Fibroblast of skin of right quadriceps (primary cell): Measurements from ENCODE around the gene SBK3.
A peak's percentile ranks its signal among the peaks of the same experiment; 100 is the strongest.
"Not testable (repeated sequence)": the region's sequence is repeated elsewhere in the genome, so short reads cannot be mapped to it uniquely, and the experiment has no call there.

Experiments used
- DNase-seq: peaks from one replicate; pipeline ENCODE4 v3.0.0-alpha.2; 2013

The SBK3 gene

GRCh38 chr19:55516878-55517620 is 28.3 kb downstream of the SBK3 start:
- DNase-seq: peak; percentile 90

GRCh38 chr19:55508120-55508519 is 37.2 kb downstream of the SBK3 start:
- no peak for DNase-seq

- DNase-seq: no peak
These were observed 40.4 kb downstream of the SBK3 start for GRCh38 chr19:55504981-55505380.

GRCh38 chr19:55504252-55504603 is 41.1 kb downstream of the SBK3 start:
- DNase-seq: no peak

GRCh38 chr19:55503502-55504251 is 41.7 kb downstream of the SBK3 start:
- DNase-seq: peak; percentile 92

GRCh38 chr19:55503157-55503501 is 42.2 kb downstream of the SBK3 start:
- DNase-seq: no peak

GRCh38 chr19:55502197-55502952 is 43.0 kb downstream of the SBK3 start:
- no peak for DNase-seq

GRCh38 chr19:55500368-55500952 is 44.9 kb downstream of the SBK3 start:
- DNase-seq: no peak

GRCh38 chr19:55498246-55498840 is 47.0 kb downstream of the SBK3 start:
- no peak for DNase-seq

GRCh38 chr19:55497763-55498162 is 47.6 kb downstream of the SBK3 start:
- no peak for DNase-seq

GRCh38 chr19:55496820-55497219 is 48.5 kb downstream of the SBK3 start:
- not testable (repeated sequence) for DNase-seq

GRCh38 chr19:55495646-55496349 is 49.5 kb downstream of the SBK3 start:
- no peak for DNase-seq

- peak; percentile 42 for DNase-seq
These were observed 51.1 kb downstream of the SBK3 start for GRCh38 chr19:55494172-55494761.

GRCh38 chr19:55493645-55494171 is 51.6 kb downstream of the SBK3 start:
- no peak for DNase-seq

- DNase-seq: peak; percentile 40
These were observed 52.2 kb downstream of the SBK3 start for GRCh38 chr19:55493052-55493644.

- no peak for DNase-seq
These were observed 52.9 kb downstream of the SBK3 start for GRCh38 chr19:55492362-55492944.

- no peak for DNase-seq
These were observed 53.6 kb downstream of the SBK3 start for GRCh38 chr19:55491546-55492360.
